ACC112 (cell line): ENCODE measurements around the gene DNMT3B.

Experiments used
- H2AFZ ChIP-seq: fragments of 200-600 bp; sonication (generic); one replicate; pipeline ENCODE4 v1.6.0; 2017; ENCODE audit warnings: antibody characterized with exemption, low read length; ENCODE audit not compliant: unreplicated experiment
- H3K27ac ChIP-seq: fragments of 200-600 bp; sonication (generic); 2 replicates; pipeline ENCODE4 v1.5.1; 2014; ENCODE audit warnings: low read depth, mild to moderate bottlenecking, antibody characterized with exemption, low read length, moderate library complexity
- H3K27me3 ChIP-seq: fragments of 200-600 bp; sonication (generic); 2 replicates; pipeline ENCODE4 v1.6.1; 2014; ENCODE audit warnings: mild to moderate bottlenecking, antibody characterized with exemption, low read length, moderate library complexity, mixed read lengths; ENCODE audit not compliant: insufficient read depth
- H3K36me3 ChIP-seq: fragments of 200-600 bp; sonication (generic); 2 replicates; pipeline ENCODE4 v1.6.1; 2016; ENCODE audit warnings: mild to moderate bottlenecking, antibody characterized with exemption, low read length, moderate library complexity, mixed read lengths; ENCODE audit not compliant: insufficient read depth
- H3K4me1 ChIP-seq: fragments of 200-600 bp; sonication (generic); one replicate; pipeline ENCODE4 v1.6.1; 2016; ENCODE audit warnings: low read length, mixed read lengths; ENCODE audit not compliant: insufficient read depth, unreplicated experiment, control insufficient read depth
- H3K4me3 ChIP-seq: fragments of 200-600 bp; sonication (generic); 2 replicates; pipeline ENCODE4 v1.5.1; 2014; ENCODE audit warnings: mild to moderate bottlenecking, low read depth, low read length
- H3K79me2 ChIP-seq: fragments of 200-600 bp; sonication (generic); one replicate; pipeline ENCODE4 v1.6.0; 2016; ENCODE audit warnings: low read length; ENCODE audit not compliant: control insufficient read depth, unreplicated experiment, insufficient read depth

DNMT3B gene

GRCh38 chr20:32743237-32744112 lies 18.7 kb upstream of the DNMT3B start, which contains the start of gene COMMD7:
COMMD7 (minus strand) TSS chr20:32743467; CDS start chr20:32743391, 76 bp downstream.
- no peaks in the 10 kb centered on the region for H3K36me3 ChIP-seq
- H3K79me2 ChIP-seq, result peaks cover 16% of the 10 kb centered on the region
- H3K4me1 ChIP-seq, result peaks cover 16% of the 10 kb centered on the region
- H3K27me3 ChIP-seq, result no peaks in the 10 kb centered on the region
- H2AFZ ChIP-seq, result peak within 1 kb of the TSS; percentile 87
- no peak within 1 kb of the TSS for H3K27ac ChIP-seq
- H3K4me3 ChIP-seq, result peak within 1 kb of the TSS; percentile 93

GRCh38 chr20:32749914-32750637 lies 12.1 kb upstream of the DNMT3B start:
- H3K79me2 ChIP-seq, result no peaks in the 10 kb centered on the region
- H3K36me3 ChIP-seq, result no peaks in the 10 kb centered on the region
- no peak overlapping the region for H3K27ac ChIP-seq
- H3K4me1 ChIP-seq, result peaks cover 43% of the 10 kb centered on the region
- no peaks in the 10 kb centered on the region for H3K27me3 ChIP-seq
- peak overlapping the region; percentile 31 for H2AFZ ChIP-seq
- H3K4me3 ChIP-seq, result no peak overlapping the region

GRCh38 chr20:32751293-32751692 lies 10.9 kb upstream of the DNMT3B start:
- Histone ChIP-seq H3K27me3 (no peaks in the 10 kb centered on the region), H3K27ac (no peak overlapping the region), H3K36me3 (no peaks in the 10 kb centered on the region), H3K79me2 (no peaks in the 10 kb centered on the region), H3K4me1 (peaks cover 38% of the 10 kb centered on the region), H2AFZ (peak overlapping the region; percentile 18), H3K4me3 (no peak overlapping the region)

- H3K27me3 ChIP-seq, result no peaks in the 10 kb centered on the region
- H3K36me3 ChIP-seq, result no peaks in the 10 kb centered on the region
- peak overlapping the region; percentile 18 for H2AFZ ChIP-seq
- no peaks in the 10 kb centered on the region for H3K79me2 ChIP-seq
- peak overlapping the region; percentile 70 for H3K4me3 ChIP-seq
- peaks cover 33% of the 10 kb centered on the region for H3K4me1 ChIP-seq
- H3K27ac ChIP-seq, result peak overlapping the region; percentile 87
Measured at GRCh38 chr20:32751702-32752457, 10.3 kb upstream of the DNMT3B start.

GRCh38 chr20:32752458-32753250 lies 9.5 kb upstream of the DNMT3B start:
- no peaks in the 10 kb centered on the region for H3K79me2 ChIP-seq
- no peaks in the 10 kb centered on the region for H3K36me3 ChIP-seq
- peak overlapping the region; percentile 87 for H3K27ac ChIP-seq
- H2AFZ ChIP-seq, result peak overlapping the region; percentile 90
- no peaks in the 10 kb centered on the region for H3K27me3 ChIP-seq
- peaks cover 32% of the 10 kb centered on the region for H3K4me1 ChIP-seq
- peak overlapping the region; percentile 70 for H3K4me3 ChIP-seq

- Histone ChIP-seq H3K4me3 (no peak overlapping the region), H3K4me1 (peaks cover 32% of the 10 kb centered on the region), H3K36me3 (no peaks in the 10 kb centered on the region), H2AFZ (no peak overlapping the region), H3K79me2 (no peaks in the 10 kb centered on the region), H3K27ac (no peak overlapping the region), H3K27me3 (no peaks in the 10 kb centered on the region)
Measured at GRCh38 chr20:32753731-32754130, 8.5 kb upstream of the DNMT3B start.

GRCh38 chr20:32756156-32756555 lies 6.0 kb upstream of the DNMT3B start:
- Histone ChIP-seq H3K27me3 (no peaks in the 10 kb centered on the region), H2AFZ (no peak overlapping the region), H3K79me2 (no peaks in the 10 kb centered on the region), H3K4me1 (peaks cover 29% of the 10 kb centered on the region), H3K27ac (no peak overlapping the region), H3K4me3 (no peak overlapping the region), H3K36me3 (no peaks in the 10 kb centered on the region)

GRCh38 chr20:32761417-32761830 lies 761 bp upstream of the DNMT3B start:
- Histone ChIP-seq H3K27me3 (no peaks in the 10 kb centered on the region), H2AFZ (peak overlapping the region; percentile 62), H3K27ac (no peak overlapping the region), H3K4me1 (peaks cover 5% of the 10 kb centered on the region), H3K4me3 (peak overlapping the region; percentile 82), H3K36me3 (no peaks in the 10 kb centered on the region), H3K79me2 (peaks cover 8% of the 10 kb centered on the region)

- Histone ChIP-seq H3K4me1 (peaks cover 5% of the 10 kb centered on the region), H3K27me3 (no peaks in the 10 kb centered on the region), H3K4me3 (peak overlapping the region; percentile 82), H3K27ac (no peak overlapping the region), H3K36me3 (no peaks in the 10 kb centered on the region), H2AFZ (peak overlapping the region; percentile 27), H3K79me2 (peaks cover 8% of the 10 kb centered on the region)
Measured at GRCh38 chr20:32762754-32763201, 593 bp downstream of the DNMT3B start.
